HEK293 (cell line): ENCODE measurements around the gene MICAL3.

Experiments
- CTCF ChIA-PET: fragments of 350-600 bp; formaldehyde crosslinking; extraction: SDS; loops from one replicate; lab custom pipeline; 2021; ENCODE audit warnings: antibody characterized with exemption; lab: Yijun Ruan, JAX
- POLR2A ChIA-PET: fragments of 300-600 bp; formaldehyde crosslinking; extraction: SDS; loops from one replicate; lab custom pipeline; 2020; ENCODE audit warnings: antibody characterized with exemption, inconsistent platforms; lab: Yijun Ruan, JAX
- H3K27ac ChIP-seq: fragments of 200-500 bp; sonication (Bioruptor generic); 2 replicates; pipeline ENCODE4 v1.5.1; 2014; ENCODE audit warnings: low read depth, low read length, control low read depth, inconsistent platforms; ENCODE audit errors: extremely low read depth
- H3K36me3 ChIP-seq, 2 experiments: fragments of 200-500 bp in 1 of 2; sonication (Bioruptor generic) in 1 of 2; 1 replicate in 1 of 2; 2 replicates in 1 of 2; pipeline ENCODE4 v1.5.1; 2014 to 2017; ENCODE audit warnings: inconsistent platforms in 2 of 2, low read length in 2 of 2; ENCODE audit not compliant: control insufficient read depth in 2 of 2, insufficient read depth in 1 of 2
- H3K4me1 ChIP-seq: fragments of 200-500 bp; sonication (Bioruptor generic); 2 replicates; pipeline ENCODE4 v1.5.1; 2014; ENCODE audit warnings: mild to moderate bottlenecking, low read length, inconsistent platforms; ENCODE audit not compliant: control insufficient read depth, insufficient read depth
- H3K4me3 ChIP-seq: 2 replicates; pipeline ENCODE4 v1.5.1; 2011; ENCODE audit warnings: low read depth, mild to moderate bottlenecking, control low read depth, low read length, moderate library complexity
- H3K9me3 ChIP-seq: fragments of 200-500 bp; sonication (Bioruptor generic); 2 replicates; pipeline ENCODE4 v1.5.1; 2014; ENCODE audit warnings: low read depth, low read length, inconsistent platforms; ENCODE audit not compliant: control insufficient read depth, insufficient read depth
- GFI1B ChIP-seq: fragments of 450-650 bp; formaldehyde crosslinking; IDR thresholded peaks from 2 replicates; pipeline ENCODE4 v1.5.1; 2016; ENCODE audit warnings: missing biosample characterization, missing genetic modification characterization
- GLI2 ChIP-seq: fragments of 450-650 bp; formaldehyde crosslinking; IDR thresholded peaks from 2 replicates; pipeline ENCODE4; 2017; ENCODE audit warnings: missing biosample characterization, missing genetic modification characterization, low read depth, borderline replicate concordance
- REST ChIP-seq: fragments of 450-650 bp; formaldehyde crosslinking; IDR thresholded peaks from 2 replicates; pipeline ENCODE4 v1.5.1; 2016; ENCODE audit warnings: missing biosample characterization, missing genetic modification characterization
- SETDB1 ChIP-seq: IDR thresholded peaks from one replicate; pipeline ENCODE4 v1.6.1; 2017; ENCODE audit warnings: mild to moderate bottlenecking, low read length, moderate library complexity, mixed read lengths; ENCODE audit not compliant: insufficient read length
- SP2 ChIP-seq: fragments of 450-650 bp; formaldehyde crosslinking; IDR thresholded peaks from 2 replicates; pipeline ENCODE4 v1.5.1; 2016; ENCODE audit warnings: missing biosample characterization, missing genetic modification characterization
- SP7 ChIP-seq: fragments of 450-650 bp; formaldehyde crosslinking; IDR thresholded peaks from 2 replicates; pipeline ENCODE4 v1.5.1; 2016; ENCODE audit warnings: missing biosample characterization, missing genetic modification characterization
- ZBTB48 ChIP-seq: fragments of 450-650 bp; formaldehyde crosslinking; IDR thresholded peaks from 2 replicates; pipeline ENCODE4 v1.5.1; 2016; ENCODE audit warnings: missing biosample characterization, missing genetic modification characterization
- ZBTB49 ChIP-seq: fragments of 450-650 bp; formaldehyde crosslinking; IDR thresholded peaks from 2 replicates; pipeline ENCODE4 v1.5.1; 2016; ENCODE audit warnings: missing biosample characterization, missing genetic modification characterization, low read depth
- ZIC2 ChIP-seq: fragments of 450-650 bp; formaldehyde crosslinking; IDR thresholded peaks from 2 replicates; pipeline ENCODE4 v1.5.1; 2016; ENCODE audit warnings: missing biosample characterization, missing genetic modification characterization
- ZNF138 ChIP-seq: fragments of 450-650 bp; formaldehyde crosslinking; IDR thresholded peaks from 2 replicates; pipeline ENCODE4 v1.5.1; 2016; ENCODE audit warnings: missing biosample characterization, missing genetic modification characterization, borderline replicate concordance
- ZNF140 ChIP-seq: fragments of 450-650 bp; formaldehyde crosslinking; IDR thresholded peaks from 2 replicates; pipeline ENCODE4 v1.5.1; 2016; ENCODE audit warnings: missing biosample characterization, missing genetic modification characterization
- ZNF169 ChIP-seq: fragments of 450-650 bp; formaldehyde crosslinking; IDR thresholded peaks from 2 replicates; pipeline ENCODE4 v1.5.1; 2016; ENCODE audit warnings: missing biosample characterization, missing genetic modification characterization
- ZNF223 ChIP-seq: fragments of 450-650 bp; formaldehyde crosslinking; IDR thresholded peaks from 2 replicates; pipeline ENCODE4 v1.5.1; 2016; ENCODE audit warnings: missing biosample characterization, missing genetic modification characterization
- ZNF239 ChIP-seq: fragments of 450-650 bp; formaldehyde crosslinking; IDR thresholded peaks from 2 replicates; pipeline ENCODE4 v1.5.1; 2016; ENCODE audit warnings: missing biosample characterization, missing genetic modification characterization
- ZNF26 ChIP-seq: fragments of 450-650 bp; formaldehyde crosslinking; IDR thresholded peaks from 2 replicates; pipeline ENCODE4 v1.5.1; 2016; ENCODE audit warnings: missing biosample characterization, missing genetic modification characterization
- ZNF391 ChIP-seq: fragments of 450-650 bp; formaldehyde crosslinking; IDR thresholded peaks from 2 replicates; pipeline ENCODE4 v1.5.1; 2016; ENCODE audit warnings: low read depth, missing biosample characterization, missing genetic modification characterization, borderline replicate concordance
- ZNF785 ChIP-seq: fragments of 450-650 bp; formaldehyde crosslinking; IDR thresholded peaks from 2 replicates; pipeline ENCODE4 v1.5.1; 2016; ENCODE audit warnings: missing biosample characterization, missing genetic modification characterization
- ZNF830 ChIP-seq: fragments of 450-650 bp; IDR thresholded peaks from 2 replicates; pipeline ENCODE4 v1.5.0; 2018; ENCODE audit warnings: missing biosample characterization, missing genetic modification characterization, low read depth, mild to moderate bottlenecking, moderate library complexity
- ZNF837 ChIP-seq: fragments of 450-650 bp; formaldehyde crosslinking; IDR thresholded peaks from 2 replicates; pipeline ENCODE4 v1.5.1; 2016; ENCODE audit warnings: missing biosample characterization, missing genetic modification characterization
- TF ChIP-seq, protein P1 (sequence below): fragments of 450-650 bp; formaldehyde crosslinking; IDR thresholded peaks from 2 replicates; pipeline ENCODE4 v1.5.1; 2016; ENCODE audit warnings: missing biosample characterization, missing genetic modification characterization

MICAL3 gene

DNA sequence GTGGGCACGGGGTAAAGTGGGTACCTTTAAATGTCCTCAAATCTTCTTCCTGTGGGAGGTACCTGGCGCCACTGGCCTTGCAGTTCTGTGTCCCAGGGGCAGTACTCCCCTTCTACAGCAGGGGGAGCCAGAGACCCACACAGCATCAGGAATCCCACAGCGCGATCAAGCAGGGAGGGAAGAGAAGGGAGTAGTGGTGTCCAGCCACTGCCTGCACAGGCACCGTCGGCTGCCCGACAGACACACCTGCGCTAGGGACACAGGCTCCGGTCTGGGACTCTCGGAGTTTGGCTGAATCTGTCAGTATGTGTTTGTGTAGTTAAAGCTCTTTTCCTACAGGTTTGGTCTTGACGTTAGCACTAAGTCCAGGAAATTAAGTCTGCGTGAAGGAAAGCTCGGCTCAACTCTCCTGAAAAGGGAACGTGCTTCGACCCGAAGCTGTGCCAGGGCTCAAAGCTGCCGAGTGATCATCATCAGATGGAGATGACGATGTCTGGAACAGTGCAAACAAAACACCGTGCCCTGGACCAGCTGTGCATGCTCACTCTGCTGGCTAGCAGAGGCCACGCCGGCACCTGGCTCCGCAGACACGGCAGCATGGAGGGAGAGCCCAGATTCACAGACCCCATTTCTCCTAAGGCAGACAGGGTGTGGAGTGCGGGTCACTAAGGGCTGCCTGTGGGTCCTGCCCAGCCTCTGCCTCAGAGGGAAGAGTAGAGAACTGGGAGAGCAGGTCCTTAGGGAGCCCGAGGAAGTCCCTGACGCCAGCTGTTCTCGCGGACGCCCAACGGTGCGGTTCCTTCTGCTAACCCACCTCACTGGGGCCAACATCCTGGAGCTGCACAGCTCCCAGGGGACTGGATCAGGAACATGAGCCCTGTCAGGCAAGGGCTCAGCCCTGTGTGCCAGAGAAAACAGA is 194.1 kb downstream of the MICAL3 start (continued):
- no peak for TF ChIP-seq REST (tag by site-specific recombination)
- TF ChIP-seq ZIC2, result peak; percentile 62; the same call in 1 of the 2 replicates
- TF ChIP-seq ZNF785, result no peak
- TF ChIP-seq ZBTB49 (tag by site-specific recombination), result no peak
- TF ChIP-seq ZNF140 (tag by site-specific recombination), result no peak
- no peak for TF ChIP-seq SP2
- TF ChIP-seq SP7, result 0 out of 2 replicates have a peak, but pooled peaks have one; percentile 36
- TF ChIP-seq ZNF239, result no peak
- TF ChIP-seq ZNF391 (tag by site-specific recombination), result no peak
- no peak for TF ChIP-seq ZNF138 (tag by site-specific recombination)
- TF ChIP-seq GLI2 (tag by site-specific recombination), result no peak
- TF ChIP-seq, protein P1, sequence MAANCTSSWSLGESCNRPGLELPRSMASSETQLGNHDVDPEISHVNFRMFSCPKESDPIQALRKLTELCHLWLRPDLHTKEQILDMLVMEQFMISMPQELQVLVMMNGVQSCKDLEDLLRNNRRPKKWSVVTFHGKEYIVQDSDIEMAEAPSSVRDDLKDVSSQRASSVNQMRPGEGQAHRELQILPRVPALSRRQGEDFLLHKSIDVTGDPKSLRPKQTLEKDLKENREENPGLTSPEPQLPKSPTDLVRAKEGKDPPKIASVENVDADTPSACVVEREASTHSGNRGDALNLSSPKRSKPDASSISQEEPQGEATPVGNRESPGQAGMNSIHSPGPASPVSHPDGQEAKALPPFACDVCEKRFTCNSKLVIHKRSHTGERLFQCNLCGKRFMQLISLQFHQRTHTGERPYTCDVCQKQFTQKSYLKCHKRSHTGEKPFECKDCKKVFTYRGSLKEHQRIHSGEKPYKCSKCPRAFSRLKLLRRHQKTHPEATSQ, result no peak
- TF ChIP-seq ZNF223 (tag by site-specific recombination), result no peak
- TF ChIP-seq ZBTB48, result peak; percentile 53
- no peak for TF ChIP-seq ZNF26 (tag by site-specific recombination)
- no peak for TF ChIP-seq ZNF830 (tag by site-specific recombination)

- H3K36me3 ChIP-seq, result peaks cover 0 to 59% of the 10 kb centered on the region in 2 experiments; a peak in 2 of 3 replicates
- POLR2A ChIA-PET, result interaction anchor here (0.7 to 1.7 kb wide), 3 partner anchors 246 to 277 kb away, joined by 4 to 5 read pairs (median 5); partner anchors contain the start of gene PEX26
- H3K4me1 ChIP-seq, result no peaks in the 10 kb centered on the region
- H3K27ac ChIP-seq, result no peak overlapping the region
- H3K4me3 ChIP-seq, result no peak overlapping the region
- TF ChIP-seq GFI1B (tag by site-specific recombination) (no peak), ZNF169 (tag by site-specific recombination) (no peak), SETDB1 (no peak), SP7 (no peak), ZNF837 (tag by site-specific recombination) (no peak), REST (tag by site-specific recombination) (no peak), ZNF223 (tag by site-specific recombination) (no peak)
- H3K9me3 ChIP-seq, result no peaks in the 10 kb centered on the region
- CTCF ChIA-PET, result interaction anchor here (0.6 to 10.1 kb wide), 34 partner anchors 9 to 755 kb away, joined by 3 to 279 read pairs (median 5); partner anchors contain the start of gene PEX26
Measured at GRCh38 chr22:17829695-17830042, 194.7 kb downstream of the MICAL3 start.
